WTC11 (cell line): Measurements from ENCODE around the gene MXRA8. TPM values are rescaled to one million over a fixed set of nuclear protein-coding genes. Genes with fewer than 3 reads are reported as not detected.

Source experiments
- ATAC-seq: fragments of 200-7000 bp; cut with Tn5 transposase; 2 replicates; pipeline ENCODE4 v1.10.0; 2021; ENCODE audit warnings: mild to moderate bottlenecking, moderate library complexity
- CTCF ChIA-PET: fragments of 300-600 bp; sonication (Branson Sonifier 250); formaldehyde crosslinking; loops from one replicate; lab custom pipeline; 2021; ENCODE audit warnings: antibody characterized with exemption; lab: Charles Lee
- POLR2A ChIA-PET: fragments of 350-600 bp; sonication (Branson Sonifier 250); formaldehyde crosslinking; loops from one replicate; lab custom pipeline; 2021; ENCODE audit warnings: antibody characterized with exemption; lab: Charles Lee
- DNase-seq: peaks from one replicate; pipeline ENCODE4 v3.0.0; 2021; ENCODE audit warnings: low spot score
- H3K27ac Mint-ChIP-seq: 2 replicates; pipeline ENCODE4 v1.8.0; 2021; ENCODE audit warnings: mixed read lengths
- H3K27me3 Mint-ChIP-seq: 2 replicates; pipeline ENCODE4 v1.8.0; 2021; ENCODE audit warnings: low read depth, mild to moderate bottlenecking, moderate library complexity, mixed read lengths
- H3K36me3 Mint-ChIP-seq: 2 replicates; pipeline ENCODE4 v1.8.0; 2021; ENCODE audit warnings: mixed read lengths
- H3K4me1 Mint-ChIP-seq: 2 replicates; pipeline ENCODE4 v1.8.0; 2022; ENCODE audit warnings: mixed read lengths
- H3K4me3 Mint-ChIP-seq: 2 replicates; pipeline ENCODE4 v1.8.0; 2021; ENCODE audit warnings: mild to moderate bottlenecking, moderate library complexity, mixed read lengths
- H3K9me3 Mint-ChIP-seq: 2 replicates; pipeline ENCODE4 v1.8.0; 2021; ENCODE audit warnings: mixed read lengths
- ARID4B ChIP-seq: sonication (generic); formaldehyde crosslinking; IDR thresholded peaks from 2 replicates; pipeline ENCODE4 v1.8.0; 2023; ENCODE audit warnings: missing genetic modification reagents, mild to moderate bottlenecking, borderline replicate concordance
- CBFB ChIP-seq: sonication (generic); formaldehyde crosslinking; IDR thresholded peaks from 2 replicates; pipeline ENCODE4 v1.8.1; 2022; ENCODE audit warnings: mild to moderate bottlenecking, low read depth, missing genetic modification reagents
- E2F4 ChIP-seq: sonication (generic); formaldehyde crosslinking; IDR thresholded peaks from 2 replicates; pipeline ENCODE4 v1.8.1; 2022; ENCODE audit warnings: low read depth, mild to moderate bottlenecking, moderate library complexity, missing genetic modification reagents, borderline replicate concordance
- IRF2 ChIP-seq: sonication (generic); formaldehyde crosslinking; IDR thresholded peaks from 2 replicates; pipeline ENCODE4 v1.8.0; 2022; ENCODE audit warnings: low read depth, missing genetic modification reagents, borderline replicate concordance
- JAZF1 ChIP-seq: fragments of 250-450 bp; sonication (Bioruptor Pico); IDR thresholded peaks from 2 replicates; pipeline ENCODE4 v1.9.0; 2021; ENCODE audit warnings: moderate library complexity, mild to moderate bottlenecking, inconsistent platforms
- MYBL2 ChIP-seq: sonication (generic); formaldehyde crosslinking; IDR thresholded peaks from 2 replicates; pipeline ENCODE4 v1.8.1; 2023; ENCODE audit warnings: mild to moderate bottlenecking, moderate library complexity, missing genetic modification reagents
- PRDM15 ChIP-seq: sonication (generic); formaldehyde crosslinking; IDR thresholded peaks from 2 replicates; pipeline ENCODE4 v1.8.0; 2022; ENCODE audit warnings: missing genetic modification reagents
- PRRX2 ChIP-seq: fragments of 250-450 bp; sonication (Bioruptor Pico); IDR thresholded peaks from 2 replicates; pipeline ENCODE4 v1.8.0; 2021; ENCODE audit warnings: mild to moderate bottlenecking
- TCF7 ChIP-seq: sonication (generic); formaldehyde crosslinking; IDR thresholded peaks from 2 replicates; pipeline ENCODE4 v1.8.0; 2022; ENCODE audit warnings: mild to moderate bottlenecking, low read depth, missing genetic modification reagents, moderate library complexity
- ZNF425 ChIP-seq: fragments of 250-450 bp; sonication (Bioruptor Pico); conservative IDR thresholded peaks from 2 replicates; pipeline ENCODE4 v1.9.0; 2021; ENCODE audit warnings: mild to moderate bottlenecking
- total RNA-seq: library from RNA; stranded (reverse); gene quantifications from 3 replicates; pipeline ENCODE4 v1.2.3, GENCODE V29; 2021

MXRA8 gene
- total RNA-seq, 1 experiment from 2014 or later = 6.7 TPM

GRCh38 chr1:1376551-1377226 lies 18.3 kb upstream of the MXRA8 start:
- H3K4me1 Mint-ChIP-seq = peaks cover 3% of the 10 kb centered on the region; the same call in 1 of the 2 replicates
- H3K4me3 Mint-ChIP-seq = peak overlapping the region; percentile 82
- H3K27ac Mint-ChIP-seq = peak overlapping the region; percentile 60; the same call in 1 of the 2 replicates
- TF ChIP-seq JAZF1 (CRISPR knock-in tag) (no peak), PRRX2 (no peak), IRF2 (CRISPR knock-in tag) (no peak), E2F4 (CRISPR knock-in tag) (no peak), ZNF425 (CRISPR knock-in tag) (no peak), ARID4B (CRISPR knock-in tag) (no peak), CBFB (CRISPR knock-in tag) (no peak), PRDM15 (CRISPR knock-in tag) (no peak), MYBL2 (CRISPR knock-in tag) (no peak), TCF7 (CRISPR knock-in tag) (no peak)
- DNase-seq (no peak), ATAC-seq (no peak)
- ChIA-PET POLR2A (no interaction called here), CTCF (interaction anchor here (1.0 to 1.4 kb wide), 4 partner anchors 21 to 77 kb away, joined by 3 to 6 read pairs (median 3); partner anchors contain the start of gene CCNL2)
- H3K27me3 Mint-ChIP-seq = no peaks in the 10 kb centered on the region
- peaks cover 8% of the 10 kb centered on the region; the same call in 1 of the 2 replicates for H3K36me3 Mint-ChIP-seq
- H3K9me3 Mint-ChIP-seq = no peaks in the 10 kb centered on the region
